ENCODE data around the gene THEM5.

THEM5 gene

DNA sequence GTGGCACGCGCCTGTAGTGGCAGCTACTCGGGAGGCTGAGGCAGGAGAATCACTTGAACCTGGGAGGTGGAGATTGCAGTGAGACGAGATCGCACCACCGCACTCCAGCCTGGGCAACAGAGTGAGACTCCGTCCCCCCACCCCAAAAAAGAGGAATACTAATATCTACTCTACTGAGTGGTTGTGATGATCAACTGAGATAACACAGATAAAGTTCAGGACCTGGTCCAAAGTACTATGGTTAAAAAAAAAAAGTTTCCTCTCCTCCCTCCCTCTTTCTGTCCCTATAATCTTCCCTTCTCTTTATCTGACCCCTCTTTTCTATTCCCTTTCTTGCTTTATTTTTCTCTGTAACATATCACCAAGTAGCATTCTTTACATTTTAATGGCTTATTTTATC is 17.9 kb downstream of the THEM5 start:
- TF ChIP-seq GATA3 (IDR thresholded peaks at IDR 0.05; ENCODE audit: low read depth, low read length) (no peak), GATA2 (IDR thresholded peaks at IDR 0.05; ENCODE audit: low read depth, low read length) (no peak)

DNA sequence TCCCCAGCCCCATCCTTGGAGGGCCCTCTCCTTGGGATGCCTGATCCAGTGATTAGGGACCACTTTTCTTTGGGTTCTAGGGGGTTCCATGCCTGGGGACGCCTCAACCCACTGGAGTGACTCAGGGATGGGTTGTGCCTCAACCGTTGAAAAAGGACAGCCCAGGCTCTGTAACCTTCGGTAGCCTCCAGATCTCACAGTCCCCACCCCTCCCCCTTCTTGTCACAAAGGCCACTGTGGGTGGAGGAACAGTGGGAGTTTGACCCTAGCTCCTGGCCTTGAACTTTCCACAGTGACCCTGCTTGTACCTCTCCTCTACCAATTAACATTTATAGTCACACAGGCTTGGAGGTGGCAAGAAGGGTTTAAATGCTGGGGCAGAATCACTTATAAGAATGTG is 19.3 kb downstream of the THEM5 start:
- TF ChIP-seq GATA3 (IDR thresholded peaks at IDR 0.05; ENCODE audit: low read depth, low read length) (no peak), GATA2 (IDR thresholded peaks at IDR 0.05; ENCODE audit: low read depth, low read length) (no peak)

DNA sequence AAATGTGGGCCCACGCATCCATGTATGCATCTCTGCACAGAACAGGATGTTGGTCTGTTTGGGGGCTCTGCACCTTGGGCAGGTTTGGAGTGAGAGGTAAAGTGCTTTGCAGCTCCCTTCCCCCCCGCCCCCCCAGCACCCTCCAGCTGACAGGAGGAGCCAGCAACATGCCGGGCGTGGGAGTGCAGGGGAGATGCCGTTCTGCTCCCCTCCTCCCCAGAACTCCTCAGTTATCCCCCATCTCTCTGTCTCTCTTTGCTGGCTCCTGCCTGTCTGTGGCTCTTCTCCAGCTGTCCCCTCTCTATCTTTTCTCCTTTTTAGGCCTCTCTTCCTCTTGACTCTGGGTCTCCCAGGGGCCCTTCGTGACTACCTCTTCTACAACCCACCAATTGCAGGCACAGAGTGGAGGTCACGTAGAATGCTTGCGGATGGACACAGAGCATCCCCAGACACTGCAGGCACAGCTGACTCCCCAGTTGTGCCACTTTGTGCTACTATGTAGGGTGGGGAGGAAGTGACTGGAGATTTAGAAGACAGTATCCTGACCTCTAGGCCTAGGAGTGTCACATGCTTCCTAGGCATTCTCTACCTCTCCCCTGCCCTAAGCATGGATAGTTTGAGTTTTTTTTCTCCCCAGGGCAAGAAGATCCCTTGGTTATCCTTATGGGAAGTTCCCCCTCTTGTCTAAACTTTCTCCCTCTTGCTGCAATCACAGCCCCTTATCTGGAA is 20.2 kb downstream of the THEM5 start:
- TF ChIP-seq GATA3 (IDR thresholded peaks at IDR 0.05; ENCODE audit: low read depth, low read length) (no peak), GATA2 (IDR thresholded peaks at IDR 0.05; ENCODE audit: low read depth, low read length) (no peak)

DNA sequence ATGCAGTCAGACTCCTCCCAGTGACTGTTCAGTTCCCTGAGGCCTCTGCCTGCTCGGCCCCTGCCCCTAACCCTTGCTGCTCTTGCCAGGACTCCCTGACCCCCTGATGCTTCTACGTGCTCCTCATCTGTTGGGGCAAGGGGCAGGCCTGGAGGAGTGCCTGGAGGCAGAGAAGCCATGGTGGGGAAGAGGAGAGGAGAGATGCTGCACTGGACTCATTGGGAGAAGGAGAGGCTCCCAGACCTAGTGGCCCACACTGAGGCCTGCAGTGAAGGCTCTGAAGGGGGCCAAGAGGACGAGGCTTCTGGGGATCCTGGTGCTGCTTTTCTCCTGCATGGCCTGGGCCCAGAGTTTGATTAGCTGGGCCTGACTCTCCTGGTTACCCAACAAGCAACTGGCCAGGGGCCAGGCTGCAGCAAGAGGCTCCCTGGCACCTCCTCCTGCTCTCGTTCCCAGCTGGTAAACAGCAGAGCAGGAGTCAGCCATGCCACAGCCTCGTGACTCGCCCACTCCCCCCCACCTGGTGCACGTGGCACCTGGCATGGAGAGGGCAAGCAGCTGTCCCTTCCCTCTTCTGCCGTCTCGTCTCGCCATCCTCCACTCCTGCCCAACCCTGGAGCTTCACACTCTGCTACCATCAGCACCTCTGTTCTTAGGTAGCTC is 21.1 kb downstream of the THEM5 start:
- TF ChIP-seq GATA2 (IDR thresholded peaks at IDR 0.05; ENCODE audit: low read depth, low read length) (no peak; the same call in 1 of the 2 replicates), GATA3 (IDR thresholded peaks at IDR 0.05; ENCODE audit: low read depth, low read length) (no peak)

DNA sequence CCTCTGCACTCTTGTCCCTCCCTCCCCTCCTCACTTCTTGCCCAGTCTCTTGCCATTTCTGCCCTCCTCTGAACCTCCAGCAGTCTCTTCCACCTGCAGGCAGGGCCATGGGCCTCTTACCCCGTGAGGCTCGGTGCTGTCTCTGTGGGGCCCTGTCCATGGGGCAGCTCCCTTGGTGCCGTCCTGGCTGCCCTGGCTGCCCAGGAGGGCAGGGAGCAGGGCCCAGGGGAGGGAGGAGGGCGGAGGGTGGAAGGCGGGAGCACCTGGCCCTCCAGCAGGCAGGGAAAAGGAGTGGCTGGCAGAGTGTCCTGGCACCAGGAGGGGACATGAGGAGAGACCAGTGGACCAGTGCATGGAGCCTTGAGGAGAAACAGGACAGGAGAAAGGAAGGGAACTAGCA is 21.9 kb downstream of the THEM5 start, which contains the start of gene RORC:
TSS of gene RORC (minus strand) at position 198 of the 400 bp plus-strand sequence. CDS start at position 160, 38 bp downstream.
- no peak for TF ChIP-seq GATA2 (IDR thresholded peaks at IDR 0.05; ENCODE audit: low read depth, low read length)
- no peak for TF ChIP-seq GATA3 (IDR thresholded peaks at IDR 0.05; ENCODE audit: low read depth, low read length)

DNA sequence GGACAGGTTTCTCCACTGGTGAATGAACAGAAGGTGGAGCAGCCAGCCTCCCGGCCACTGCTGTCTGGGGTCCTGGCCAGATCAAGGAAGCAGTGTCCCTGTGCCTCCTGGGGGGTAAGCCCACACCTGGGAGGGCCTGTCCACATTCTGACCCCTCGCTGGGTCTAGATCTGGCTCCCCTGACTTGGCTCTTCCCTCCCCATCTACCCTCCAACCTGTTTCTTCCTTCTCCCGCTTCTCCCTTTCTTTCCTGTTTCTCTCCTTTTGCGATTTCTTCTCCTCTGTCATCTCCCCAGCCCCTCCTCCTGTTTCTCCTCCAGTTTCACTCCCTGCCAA is 22.3 kb downstream of the THEM5 start:
- TF ChIP-seq GATA3 (IDR thresholded peaks at IDR 0.05; ENCODE audit: low read depth, low read length) (no peak), GATA2 (IDR thresholded peaks at IDR 0.05; ENCODE audit: low read depth, low read length) (no peak)

DNA sequence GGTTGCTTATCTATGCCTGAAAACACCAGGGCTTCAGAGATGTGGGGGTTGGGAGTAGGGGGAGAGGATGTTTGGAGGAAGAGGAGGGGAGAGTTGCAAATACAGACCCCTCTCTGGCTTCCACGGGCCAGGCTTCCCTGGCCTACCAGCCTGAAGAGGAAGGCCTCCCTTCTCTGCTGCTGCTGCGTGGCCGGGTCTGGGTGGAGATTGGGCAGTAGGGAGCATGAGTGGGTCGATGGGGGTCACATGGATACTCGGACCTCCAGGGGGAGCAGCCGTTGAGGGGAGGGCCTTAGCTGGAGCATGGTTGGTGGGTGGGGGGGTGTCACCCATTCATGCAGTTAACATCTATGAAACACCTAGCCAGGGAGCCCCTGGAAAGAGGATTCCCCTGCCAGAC is 23.5 kb downstream of the THEM5 start:
- TF ChIP-seq GATA3 (IDR thresholded peaks at IDR 0.05; ENCODE audit: low read depth, low read length) (no peak), GATA2 (IDR thresholded peaks at IDR 0.05; ENCODE audit: low read depth, low read length) (no peak)

DNA sequence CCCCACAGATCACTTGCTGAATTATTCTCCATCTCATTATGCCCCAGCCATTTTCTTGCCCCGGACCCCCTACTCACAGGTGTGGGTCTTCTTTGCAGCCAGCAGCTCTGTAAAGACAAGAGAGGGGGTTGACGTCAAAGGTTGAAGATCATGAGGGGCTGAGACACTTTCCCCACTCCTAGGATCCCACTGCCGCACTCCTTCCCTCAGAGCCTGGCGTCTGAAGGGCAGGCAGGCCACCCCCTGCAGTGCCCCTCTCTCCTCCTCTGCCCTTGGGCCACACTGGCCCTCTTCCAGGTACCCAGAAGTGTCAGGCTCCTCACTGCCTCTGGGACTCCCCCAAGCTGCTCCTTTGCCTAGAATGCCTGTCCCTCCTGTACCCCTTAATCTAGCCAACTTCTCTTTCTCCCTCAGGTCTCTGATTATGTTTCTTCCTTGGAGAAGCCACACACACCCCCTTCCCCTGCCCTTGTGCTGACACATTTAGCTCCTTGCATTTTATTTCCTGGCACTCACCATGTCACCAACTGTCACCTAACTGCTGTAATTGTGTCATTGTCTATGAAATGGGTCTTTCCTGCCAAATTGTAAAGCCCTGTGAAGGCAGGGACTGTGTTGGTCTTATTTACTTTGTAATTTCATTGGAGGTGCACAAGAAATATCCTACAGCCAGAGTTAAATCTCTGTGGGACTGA is 24.0 kb downstream of the THEM5 start:
- TF ChIP-seq GATA3 (IDR thresholded peaks at IDR 0.05; ENCODE audit: low read depth, low read length): no peak
- TF ChIP-seq GATA2 (IDR thresholded peaks at IDR 0.05; ENCODE audit: low read depth, low read length): no peak

DNA sequence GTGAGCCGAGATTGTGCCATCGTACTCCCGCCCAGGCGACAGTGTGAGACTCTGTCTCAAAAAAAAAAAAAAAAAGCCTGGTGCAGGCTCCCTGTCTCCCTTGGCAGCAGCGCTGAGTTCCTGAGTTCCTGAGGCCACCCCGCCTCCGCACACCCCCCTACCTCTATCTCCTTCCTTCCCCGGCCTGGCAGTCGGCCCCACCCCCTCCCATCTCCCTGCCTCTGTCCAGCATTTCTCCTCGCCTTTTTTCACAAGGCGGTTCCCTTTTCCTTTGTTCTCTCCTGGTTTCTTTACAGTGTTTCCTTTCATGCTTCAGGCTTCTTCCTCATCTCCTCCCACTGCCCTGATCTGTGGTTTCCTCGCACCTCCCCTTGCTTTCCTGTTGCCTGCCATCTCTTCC is 24.6 kb downstream of the THEM5 start:
- TF ChIP-seq GATA2 (IDR thresholded peaks at IDR 0.05; ENCODE audit: low read depth, low read length) (no peak), GATA3 (IDR thresholded peaks at IDR 0.05; ENCODE audit: low read depth, low read length) (no peak)

DNA sequence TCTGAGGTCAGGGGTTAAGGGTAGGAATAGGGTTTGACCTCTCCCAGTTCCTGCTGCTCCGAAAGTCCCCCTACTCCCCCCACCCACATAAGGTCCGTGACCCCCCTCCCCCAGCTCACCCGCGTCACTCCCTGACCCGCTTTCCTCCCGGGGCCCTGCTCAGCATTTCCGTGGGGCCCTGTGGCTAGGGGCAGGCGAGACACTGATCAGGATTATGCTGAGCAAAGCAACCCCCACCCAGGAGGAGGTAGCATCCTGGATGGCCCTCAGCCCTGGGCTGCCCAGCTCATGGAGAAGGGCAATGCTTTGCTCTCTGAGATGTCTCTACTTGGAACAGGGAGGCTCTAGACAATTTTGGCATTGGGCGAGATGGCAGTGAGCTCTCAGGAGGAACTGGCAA is 25.7 kb downstream of the THEM5 start:
- TF ChIP-seq GATA2 (IDR thresholded peaks at IDR 0.05; ENCODE audit: low read depth, low read length) (no peak), GATA3 (IDR thresholded peaks at IDR 0.05; ENCODE audit: low read depth, low read length) (no peak)

DNA sequence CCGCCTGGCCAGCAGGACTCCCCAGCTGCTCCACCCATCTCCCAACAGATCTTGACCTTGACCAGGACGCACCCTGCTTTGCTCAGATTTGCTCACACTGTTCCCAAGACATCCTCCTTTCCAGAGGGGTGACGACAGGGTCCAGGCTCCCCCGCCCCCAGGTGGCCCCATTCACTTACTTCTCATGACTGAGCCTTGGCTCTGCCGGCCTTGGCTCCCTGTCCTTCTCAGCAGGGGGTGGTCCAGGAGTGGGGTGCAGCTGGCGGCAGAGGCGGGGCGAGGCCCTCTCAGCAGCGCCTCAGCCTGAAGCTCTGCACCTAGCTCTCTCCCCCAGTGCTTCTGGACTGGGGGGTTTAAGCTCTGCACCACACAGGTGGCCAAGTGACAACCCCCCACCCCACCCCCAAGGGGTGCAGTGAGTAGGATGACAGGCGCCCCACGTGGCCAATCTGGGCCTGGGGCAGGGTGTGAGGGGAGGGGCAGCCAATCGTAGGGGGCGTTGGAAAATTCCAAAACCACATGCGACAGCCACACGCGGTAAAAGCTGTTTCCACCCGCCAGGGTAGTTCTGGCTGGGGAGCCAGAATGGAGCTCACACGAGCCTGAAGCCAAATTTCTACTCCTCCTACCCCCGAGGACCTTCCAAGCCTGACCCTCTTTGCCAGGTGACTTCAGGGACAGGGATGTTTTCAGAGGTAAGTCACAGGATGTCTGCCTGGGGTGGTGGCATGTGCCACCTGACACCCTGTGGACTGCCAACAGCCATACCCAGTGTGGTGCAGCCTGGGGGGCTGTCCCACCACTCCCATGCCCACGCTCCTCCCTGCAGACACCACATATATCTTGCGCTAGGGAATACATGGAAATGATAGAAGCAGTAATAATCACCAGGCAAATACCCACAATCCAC is 27.5 kb downstream of the THEM5 start:
- TF ChIP-seq GATA2 (IDR thresholded peaks at IDR 0.05; ENCODE audit: low read depth, low read length) (no peak), GATA3 (IDR thresholded peaks at IDR 0.05; ENCODE audit: low read depth, low read length) (no peak)

DNA sequence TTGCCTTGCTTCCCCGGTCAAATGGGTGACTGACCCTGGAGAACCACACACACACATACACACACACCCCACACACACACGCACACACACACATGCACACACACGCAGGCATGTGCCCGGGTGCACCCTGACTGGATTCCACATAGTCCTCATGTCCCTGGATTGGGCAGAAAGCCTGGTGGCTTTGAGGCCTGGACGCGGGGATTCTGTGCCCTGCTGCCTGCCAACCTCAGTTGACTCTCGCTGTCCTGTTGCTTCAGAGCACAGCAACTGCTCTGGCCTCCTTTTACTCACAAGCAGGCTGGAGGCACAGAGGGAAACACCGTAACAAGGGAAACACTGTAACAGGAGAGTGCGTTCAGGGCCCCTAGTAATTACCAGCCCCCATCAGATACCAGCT is 28.3 kb downstream of the THEM5 start:
- no peak for TF ChIP-seq GATA3 (IDR thresholded peaks at IDR 0.05; ENCODE audit: low read depth, low read length)

DNA sequence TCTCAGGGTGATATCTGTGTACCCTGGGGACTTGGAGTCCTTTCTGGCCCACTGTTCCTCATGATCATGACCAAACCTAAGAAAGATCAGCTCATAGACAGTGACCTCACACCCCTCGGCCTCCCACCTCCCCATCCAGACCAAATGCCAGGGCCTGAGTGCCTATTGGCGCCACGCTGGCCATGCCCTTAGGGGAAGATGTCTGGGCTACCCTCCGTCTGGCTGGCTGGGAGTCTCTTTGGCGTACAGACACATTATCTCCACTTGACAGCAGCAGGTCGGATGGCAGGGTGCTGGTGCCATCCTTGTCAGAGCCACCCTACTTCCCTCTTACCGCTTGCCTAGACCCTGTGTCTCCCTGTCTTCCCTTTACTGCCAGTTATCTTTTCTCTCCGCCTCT is 30.3 kb downstream of the THEM5 start:
- TF ChIP-seq GATA3 (IDR thresholded peaks at IDR 0.05; ENCODE audit: low read depth, low read length) (no peak), GATA2 (IDR thresholded peaks at IDR 0.05; ENCODE audit: low read depth, low read length) (no peak)

DNA sequence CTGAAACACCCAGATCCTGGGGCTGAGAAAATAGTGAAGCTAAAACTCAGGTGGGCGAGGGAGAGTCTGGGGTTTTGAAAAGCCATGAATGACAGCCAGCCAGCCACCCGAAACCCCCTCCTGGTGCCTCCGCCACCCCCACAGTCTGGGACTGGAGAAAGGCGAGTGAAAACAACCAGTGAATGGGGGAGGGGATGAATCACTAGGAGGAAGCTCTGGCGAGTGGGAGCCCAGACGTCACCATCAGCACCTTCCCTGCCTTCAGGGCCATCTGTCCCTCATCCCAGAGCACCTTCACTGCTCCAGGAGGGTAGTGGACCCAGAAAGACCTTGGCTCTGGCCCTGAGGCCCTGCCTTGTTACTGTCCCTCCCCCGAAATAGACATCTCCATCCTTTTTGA is 31.1 kb downstream of the THEM5 start:
- TF ChIP-seq GATA3 (IDR thresholded peaks at IDR 0.05; ENCODE audit: low read depth, low read length) (no peak), GATA2 (IDR thresholded peaks at IDR 0.05; ENCODE audit: low read depth, low read length) (no peak)
